SK-N-SH (cell line): ENCODE data around the gene CCDC88C. TPM values are rescaled to one million over a fixed set of nuclear protein-coding genes. Genes with fewer than 3 reads are reported as not detected.

Experiments used
- ELF1 ChIP-seq: IDR thresholded peaks from 2 replicates; pipeline ENCODE4 v1.4.0; 2012
- EP300 ChIP-seq, 2 experiments: IDR thresholded peaks; 2 replicates each; pipeline versions ENCODE4 v1.4.0 to v1.6.1; 2012; ENCODE audit warnings: borderline replicate concordance in 1 of 2, low read depth in 1 of 2, low read length in 1 of 2
- EZH2phosphoT487 ChIP-seq: fragments of 200-600 bp; sonication (generic); IDR thresholded peaks from 2 replicates; pipeline ENCODE4 v1.6.1; 2017; ENCODE audit warnings: low read depth, mixed run types, mild to moderate bottlenecking, antibody characterized with exemption, moderate library complexity, borderline replicate concordance
- FOSL2 ChIP-seq: IDR thresholded peaks from 2 replicates; pipeline ENCODE4 v1.4.0; 2012; ENCODE audit warnings: low read depth, mild to moderate bottlenecking, moderate library complexity, borderline replicate concordance
- FOXJ3 ChIP-seq: sonication (generic); formaldehyde crosslinking; IDR thresholded peaks from 2 replicates; pipeline ENCODE4 v1.5.1; 2020; ENCODE audit warnings: mild to moderate bottlenecking, missing genetic modification reagents
- GABPA ChIP-seq: IDR thresholded peaks from 2 replicates; pipeline ENCODE4 v1.4.0; 2012; ENCODE audit warnings: low read depth, mild to moderate bottlenecking
- IRF3 ChIP-seq: fragments of 150-350 bp; IDR thresholded peaks from 2 replicates; pipeline ENCODE4 v1.6.1; 2016; ENCODE audit warnings: mild to moderate bottlenecking, low read depth, low read length
- JUND ChIP-seq: IDR thresholded peaks from 2 replicates; pipeline ENCODE4 v1.4.0; 2012
- MXI1 ChIP-seq: IDR thresholded peaks from 2 replicates; pipeline ENCODE4 v1.6.1; 2012; ENCODE audit warnings: mild to moderate bottlenecking, low read depth, low read length, improper control_type of control experiment
- NFIC ChIP-seq: IDR thresholded peaks from 2 replicates; pipeline ENCODE4 v1.4.0; 2012; ENCODE audit warnings: borderline replicate concordance
- POLR2AphosphoS5 ChIP-seq: IDR thresholded peaks from 2 replicates; pipeline ENCODE4 v1.6.1; 2012; ENCODE audit warnings: low read depth, low read length
- SMC3 ChIP-seq: IDR thresholded peaks from 2 replicates; pipeline ENCODE4 v1.6.1; 2012; ENCODE audit warnings: low read depth, low read length, improper control_type of control experiment
- TAF1 ChIP-seq: IDR thresholded peaks from 2 replicates; pipeline ENCODE4 v1.6.1; 2012; ENCODE audit warnings: low read depth, mild to moderate bottlenecking, low read length, moderate library complexity, borderline replicate concordance
- TCF12 ChIP-seq: IDR thresholded peaks from 2 replicates; pipeline ENCODE4 v1.4.0; 2012
- TEAD4 ChIP-seq: IDR thresholded peaks from 2 replicates; pipeline ENCODE4 v1.4.0; 2012; ENCODE audit warnings: mild to moderate bottlenecking, borderline replicate concordance; ENCODE audit not compliant: insufficient read depth
- YY1 ChIP-seq: IDR thresholded peaks from 2 replicates; pipeline ENCODE4 v1.4.0; 2012; ENCODE audit warnings: low read depth, mild to moderate bottlenecking
- polyA plus RNA-seq, 3 experiments: library from polyadenylated mRNA; depleted of rRNA; stranded (reverse); fragments of >200 nt; gene quantifications; 2 replicates each; pipeline ENCODE4 v1.2.3, GENCODE V29; 2012
- TF ChIP-seq, protein P1 (sequence below): IDR thresholded peaks from 2 replicates; pipeline ENCODE4 v1.6.1; 2012; ENCODE audit warnings: mild to moderate bottlenecking, low read depth, low read length, moderate library complexity
- TF ChIP-seq, protein P2 (sequence below): IDR thresholded peaks from 2 replicates; pipeline ENCODE4 v1.4.0; 2012; ENCODE audit warnings: low read depth
- TF ChIP-seq, protein P3 (sequence below): IDR thresholded peaks from 2 replicates; pipeline ENCODE4; 2012

Gene CCDC88C
- polyA plus RNA-seq, 1 of the 3 experiments (the other 2 are of a cell fraction) = 0.39 TPM

DNA sequence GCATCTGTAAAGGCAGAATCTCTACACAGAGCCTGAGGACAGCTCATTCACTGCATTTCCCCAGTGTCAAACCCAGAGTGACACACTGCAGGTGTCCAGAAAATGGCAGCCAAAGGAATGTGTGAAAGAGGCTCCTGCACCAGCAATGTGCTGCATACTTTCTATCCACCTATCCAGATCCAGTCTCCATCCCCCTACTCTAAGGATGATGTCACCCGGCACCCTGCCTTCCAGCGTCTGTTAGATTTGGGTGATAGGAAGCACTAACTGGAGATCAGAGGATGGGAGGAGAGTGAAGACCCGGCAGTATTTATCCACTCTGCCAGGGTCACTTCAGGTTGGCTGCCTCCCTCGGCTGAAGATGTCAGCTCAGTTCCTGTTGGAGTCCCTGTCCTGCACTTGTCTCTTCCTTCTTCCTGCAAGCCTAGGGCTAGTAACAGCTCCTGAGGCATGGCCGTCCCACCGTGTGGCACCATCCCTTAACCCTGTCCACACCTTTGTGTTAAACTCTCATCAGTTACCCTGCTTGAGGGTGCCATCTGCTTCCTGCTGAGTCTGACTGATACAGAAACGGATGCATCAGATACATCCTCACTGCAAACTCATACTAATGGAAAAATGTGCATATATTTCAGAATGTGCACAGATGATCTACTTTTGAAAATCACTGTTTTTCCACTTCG is 160.2 kb downstream of the CCDC88C start (continued):
- no peak for TF ChIP-seq NFIC
- no peak for TF ChIP-seq IRF3
- no peak for TF ChIP-seq MXI1
- peak in 1 of 2 experiments; percentile 56; a peak in 1 of 4 replicates for TF ChIP-seq EP300 (IDR thresholded peaks at IDR 0.05; ENCODE audit: borderline replicate concordance in 1 of 2, low read depth in 1 of 2, low read length in 1 of 2)
- TF ChIP-seq POLR2AphosphoS5 = no peak
- no peak for TF ChIP-seq SMC3
- TF ChIP-seq FOXJ3 (CRISPR knock-in tag) = no peak; the same call in 1 of the 2 replicates
- no peak for TF ChIP-seq FOSL2
- TF ChIP-seq, protein P1, sequence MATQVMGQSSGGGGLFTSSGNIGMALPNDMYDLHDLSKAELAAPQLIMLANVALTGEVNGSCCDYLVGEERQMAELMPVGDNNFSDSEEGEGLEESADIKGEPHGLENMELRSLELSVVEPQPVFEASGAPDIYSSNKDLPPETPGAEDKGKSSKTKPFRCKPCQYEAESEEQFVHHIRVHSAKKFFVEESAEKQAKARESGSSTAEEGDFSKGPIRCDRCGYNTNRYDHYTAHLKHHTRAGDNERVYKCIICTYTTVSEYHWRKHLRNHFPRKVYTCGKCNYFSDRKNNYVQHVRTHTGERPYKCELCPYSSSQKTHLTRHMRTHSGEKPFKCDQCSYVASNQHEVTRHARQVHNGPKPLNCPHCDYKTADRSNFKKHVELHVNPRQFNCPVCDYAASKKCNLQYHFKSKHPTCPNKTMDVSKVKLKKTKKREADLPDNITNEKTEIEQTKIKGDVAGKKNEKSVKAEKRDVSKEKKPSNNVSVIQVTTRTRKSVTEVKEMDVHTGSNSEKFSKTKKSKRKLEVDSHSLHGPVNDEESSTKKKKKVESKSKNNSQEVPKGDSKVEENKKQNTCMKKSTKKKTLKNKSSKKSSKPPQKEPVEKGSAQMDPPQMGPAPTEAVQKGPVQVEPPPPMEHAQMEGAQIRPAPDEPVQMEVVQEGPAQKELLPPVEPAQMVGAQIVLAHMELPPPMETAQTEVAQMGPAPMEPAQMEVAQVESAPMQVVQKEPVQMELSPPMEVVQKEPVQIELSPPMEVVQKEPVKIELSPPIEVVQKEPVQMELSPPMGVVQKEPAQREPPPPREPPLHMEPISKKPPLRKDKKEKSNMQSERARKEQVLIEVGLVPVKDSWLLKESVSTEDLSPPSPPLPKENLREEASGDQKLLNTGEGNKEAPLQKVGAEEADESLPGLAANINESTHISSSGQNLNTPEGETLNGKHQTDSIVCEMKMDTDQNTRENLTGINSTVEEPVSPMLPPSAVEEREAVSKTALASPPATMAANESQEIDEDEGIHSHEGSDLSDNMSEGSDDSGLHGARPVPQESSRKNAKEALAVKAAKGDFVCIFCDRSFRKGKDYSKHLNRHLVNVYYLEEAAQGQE = no peak
- no peak for TF ChIP-seq TEAD4
- TF ChIP-seq GABPA = peak; percentile 29; the same call in 1 of the 2 replicates
- no peak for TF ChIP-seq YY1
- TF ChIP-seq, protein P2, sequence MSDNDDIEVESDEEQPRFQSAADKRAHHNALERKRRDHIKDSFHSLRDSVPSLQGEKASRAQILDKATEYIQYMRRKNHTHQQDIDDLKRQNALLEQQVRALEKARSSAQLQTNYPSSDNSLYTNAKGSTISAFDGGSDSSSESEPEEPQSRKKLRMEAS = no peak
- TF ChIP-seq TAF1 = no peak
- TF ChIP-seq TCF12 = peak; percentile 42; the same call in 1 of the 2 replicates
- TF ChIP-seq EZH2phosphoT487 = no peak
- TF ChIP-seq, protein P3, sequence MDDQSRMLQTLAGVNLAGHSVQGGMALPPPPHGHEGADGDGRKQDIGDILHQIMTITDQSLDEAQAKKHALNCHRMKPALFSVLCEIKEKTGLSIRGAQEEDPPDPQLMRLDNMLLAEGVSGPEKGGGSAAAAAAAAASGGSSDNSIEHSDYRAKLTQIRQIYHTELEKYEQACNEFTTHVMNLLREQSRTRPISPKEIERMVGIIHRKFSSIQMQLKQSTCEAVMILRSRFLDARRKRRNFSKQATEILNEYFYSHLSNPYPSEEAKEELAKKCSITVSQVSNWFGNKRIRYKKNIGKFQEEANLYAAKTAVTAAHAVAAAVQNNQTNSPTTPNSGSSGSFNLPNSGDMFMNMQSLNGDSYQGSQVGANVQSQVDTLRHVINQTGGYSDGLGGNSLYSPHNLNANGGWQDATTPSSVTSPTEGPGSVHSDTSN = peak; percentile 25; the same call in 1 of the 2 replicates
- TF ChIP-seq ELF1 = no peak
- no peak for TF ChIP-seq JUND
